Endothelial cell of umbilical vein (primary cell): ENCODE results near the gene RSBN1. TPM values are rescaled to one million over a fixed set of nuclear protein-coding genes. Genes with fewer than 3 reads are reported as not detected.

Experiments used
- BruUV-seq: library from RNA; stranded (reverse); fragments of 400-500 nt; replicated peaks from 2 replicates; lab custom pipeline; 2021; lab: Mats Ljungman, UMichigan
- CTCF ChIA-PET: fragments of 300-600, 350-600 bp; sonication (Branson Sonifier 250); formaldehyde crosslinking; loops from one replicate; lab custom pipeline; 2021; ENCODE audit warnings: antibody characterized with exemption, inconsistent platforms; lab: Charles Lee
- POLR2A ChIA-PET: fragments of 300-600, 350-600 bp; sonication (Branson Sonifier 250); formaldehyde crosslinking; loops from one replicate; lab custom pipeline; 2021; ENCODE audit warnings: antibody characterized with exemption, inconsistent platforms; lab: Charles Lee
- DNase-seq: peaks from one replicate; pipeline ENCODE4 v3.0.0-alpha.2; 2011; ENCODE audit warnings: low read depth, low spot score
- FAIRE-seq: peaks from 2 replicates; lab custom pipeline; 2011; peaks lifted over from hg19 to GRCh38; lab: Jason Lieb, UNC
- H2AFZ ChIP-seq: 2 replicates; pipeline ENCODE4 v1.6.0; 2012; ENCODE audit warnings: low read depth, low read length, control low read depth, inconsistent platforms
- H3K27ac ChIP-seq: 2 replicates; pipeline ENCODE4 v1.5.1; 2011; ENCODE audit warnings: low read depth, mild to moderate bottlenecking, control low read depth, low read length, moderate library complexity; ENCODE audit not compliant: insufficient read depth
- H3K27me3 ChIP-seq, 2 experiments: 2 replicates each; pipeline versions ENCODE4 v1.6.0 to v1.6.1; 2011; ENCODE audit warnings: low read length in 2 of 2, mixed read lengths in 1 of 2; ENCODE audit not compliant: control insufficient read depth in 2 of 2, insufficient read depth in 2 of 2
- H3K36me3 ChIP-seq, 2 experiments: 2 replicates in 1 of 2; 3 replicates in 1 of 2; pipeline ENCODE4 v1.5.1; 2011; ENCODE audit warnings: low read length in 2 of 2, mild to moderate bottlenecking in 1 of 2, moderate library complexity in 1 of 2; ENCODE audit not compliant: control insufficient read depth in 2 of 2, insufficient read depth in 2 of 2; ENCODE audit errors: extremely low read depth in 1 of 2
- H3K4me1 ChIP-seq: 3 replicates; pipeline ENCODE4 v1.5.1; 2011; ENCODE audit warnings: mild to moderate bottlenecking, low read length; ENCODE audit not compliant: control insufficient read depth, insufficient read depth; ENCODE audit errors: extremely low read depth
- H3K4me2 ChIP-seq: 2 replicates; pipeline ENCODE4 v1.6.1; 2011; ENCODE audit warnings: low read length, control low read depth, mixed read lengths; ENCODE audit not compliant: insufficient read depth
- H3K4me3 ChIP-seq, 3 experiments: fragments of 200-600 bp in 1 of 3; sonication (generic), shearing (Covaris generic) in 1 of 3; replicated peaks in 1 of 3; 2 replicates each; pipeline ENCODE4 v1.5.1; 2011 to 2016; ENCODE audit warnings: control low read depth in 3 of 3, low read length in 3 of 3, mild to moderate bottlenecking in 2 of 3, inconsistent platforms in 1 of 3, low read depth in 1 of 3, moderate library complexity in 1 of 3; ENCODE audit not compliant: insufficient read depth in 1 of 3
- H3K79me2 ChIP-seq: 2 replicates; pipeline ENCODE4 v1.6.0; 2012; ENCODE audit warnings: low read length, inconsistent platforms; ENCODE audit not compliant: control insufficient read depth, insufficient read depth
- H3K9ac ChIP-seq: replicated peaks from 2 replicates; pipeline ENCODE3; 2011; ENCODE audit warnings: low read length, control low read depth; ENCODE audit not compliant: insufficient read depth; ENCODE audit errors: extremely low read depth
- H3K9me1 ChIP-seq: replicated peaks from 3 replicates; pipeline ENCODE4 v1.6.0; 2011; ENCODE audit warnings: mild to moderate bottlenecking, low read length; ENCODE audit not compliant: control insufficient read depth, insufficient read depth; ENCODE audit errors: extremely low read depth
- H3K9me3 ChIP-seq: replicated peaks from 2 replicates; pipeline ENCODE4 v1.5.1; 2012; ENCODE audit warnings: low read length, inconsistent platforms; ENCODE audit not compliant: control insufficient read depth, insufficient read depth
- H4K20me1 ChIP-seq: replicated peaks from 2 replicates; pipeline ENCODE3; 2011; ENCODE audit warnings: mild to moderate bottlenecking, low read length; ENCODE audit not compliant: control insufficient read depth, insufficient read depth; ENCODE audit errors: extremely low read depth
- CTCF ChIP-seq, 2 donors: IDR thresholded peaks; 1 replicate in 1 of 2; 2 replicates in 1 of 2; pipeline ENCODE4 v1.5.1; 2011; ENCODE audit warnings: low read length in 2 of 2, mild to moderate bottlenecking in 2 of 2, moderate library complexity in 2 of 2, control low read depth in 1 of 2, inconsistent platforms in 1 of 2, low read depth in 1 of 2; ENCODE audit not compliant: insufficient read depth in 1 of 2; ENCODE audit errors: extremely low read depth in 1 of 2
- EZH2 ChIP-seq: IDR thresholded peaks from 2 replicates; pipeline ENCODE4 v1.6.1; 2012; ENCODE audit warnings: borderline replicate concordance, low read depth, mild to moderate bottlenecking, moderate library complexity, low read length, inconsistent platforms; ENCODE audit not compliant: severe bottlenecking
- FOS ChIP-seq: IDR thresholded peaks from 2 replicates; pipeline ENCODE4 v1.6.1; 2011; ENCODE audit warnings: mild to moderate bottlenecking, low read length, moderate library complexity, borderline replicate concordance; ENCODE audit not compliant: insufficient read depth
- GATA2 ChIP-seq: IDR thresholded peaks from 2 replicates; pipeline ENCODE4 v1.7.0; 2011; ENCODE audit warnings: low read depth, mild to moderate bottlenecking, moderate library complexity, mixed read lengths, low read length; ENCODE audit not compliant: insufficient read length, insufficient read depth
- JUN ChIP-seq: IDR thresholded peaks from 2 replicates; pipeline ENCODE4 v1.6.1; 2011; ENCODE audit warnings: borderline replicate concordance, low read depth; ENCODE audit not compliant: insufficient read length, insufficient read depth
- MAX ChIP-seq: IDR thresholded peaks from 2 replicates; pipeline ENCODE4 v1.6.1; 2011; ENCODE audit not compliant: insufficient read depth, insufficient read length
- MYC ChIP-seq: IDR thresholded peaks from one replicate; pipeline ENCODE4 v1.6.1; 2011; ENCODE audit warnings: mild to moderate bottlenecking, low read depth, low read length
- POLR2A ChIP-seq: IDR thresholded peaks from 2 replicates; pipeline ENCODE4 v1.6.1; 2012; ENCODE audit warnings: low read depth, mild to moderate bottlenecking, control low read depth, low read length
- POLR2AphosphoS5 ChIP-seq: IDR thresholded peaks from 2 replicates; pipeline ENCODE4 v1.6.1; 2012; ENCODE audit warnings: low read depth, mild to moderate bottlenecking, control low read depth, low read length, moderate library complexity; ENCODE audit not compliant: insufficient read depth
- dilution Hi-C: fragments of 300-500 bp; cut with MboI; formaldehyde crosslinking; loops from one replicate; pipeline ENCODE4 v1.15.0; 2019; ENCODE audit warnings: low sequenced_read_pairs; ENCODE audit not compliant: extremely low pct_ligation_motif_present
- intact Hi-C: fragments of 100-400 bp; cut with micrococcal nuclease; formaldehyde crosslinking; loops from one replicate; pipeline ENCODE4 v1.10.0; 2022
- polyA plus RNA-seq, 4 experiments: library from polyadenylated mRNA; depleted of rRNA in 3 of 4; stranded (reverse) in 3 of 4; unstranded in 1 of 4; fragments of >200 nt; gene quantifications; 2 replicates each; pipeline versions ENCODE4 v1.2.1 to v1.2.3, GENCODE V29; 2011 to 2012; ENCODE audit warnings: missing spikeins in 1 of 4
- total RNA-seq: library from RNA; stranded (reverse); gene quantifications from 2 replicates; pipeline ENCODE4 v1.2.3, GENCODE V29; 2021

The RSBN1 gene
- total and polyA plus RNA-seq, 2 donors (not counting 3 experiments of a cell fraction or from before 2014, with no cell fraction given) = 4.0 to 13.4 TPM

- CTCF ChIA-PET = no interaction called here
- Histone ChIP-seq H3K9me3 (no peaks in the 10 kb centered on the region), H3K4me2 (no peak overlapping the region), H3K4me1 (no peaks in the 10 kb centered on the region), H3K79me2 (peaks cover 1% of the 10 kb centered on the region), H3K27me3 (no peaks in the 10 kb centered on the region), H3K36me3 (peaks cover 3 to 13% of the 10 kb centered on the region in 2 experiments), H2AFZ (no peak overlapping the region), H3K9me1 (no peaks in the 10 kb centered on the region), H4K20me1 (no peaks in the 10 kb centered on the region), H3K27ac (no peak overlapping the region), H3K4me3 (no peak overlapping the region), H3K9ac (no peak overlapping the region)
- intact Hi-C loops = no loop called here
- BruUV-seq = no TSS peak
- POLR2A ChIA-PET = interaction anchor here (0.6 to 0.8 kb wide), 2 partner anchors 10 to 34 kb away, joined by 3 read pairs; no protein-coding TSS in a partner anchor
- dilution Hi-C loops = no loop called here
- no peak for FAIRE-seq
- no peak for DNase-seq
- TF ChIP-seq MYC (no peak), POLR2A (no peak), MAX (no peak), CTCF (IDR thresholded peaks at IDR 0.05; ENCODE audit: extremely low read depth in 1 of 2, insufficient read depth in 1 of 2, low read depth in 1 of 2, low read length in 2 of 2) (no peak)
Measured at GRCh38 chr1:113769601-113769970, 42.7 kb downstream of the RSBN1 start.

GRCh38 chr1:113768916-113769600, 43.2 kb downstream of the RSBN1 start:
- dilution Hi-C loops = no loop called here
- Histone ChIP-seq H3K27me3 (no peaks in the 10 kb centered on the region), H3K4me3 (no peak overlapping the region), H3K9ac (no peak overlapping the region), H3K79me2 (peaks cover 1% of the 10 kb centered on the region), H3K9me1 (no peaks in the 10 kb centered on the region), H3K4me2 (no peak overlapping the region), H3K36me3 (peaks cover 3 to 13% of the 10 kb centered on the region in 2 experiments), H2AFZ (no peak overlapping the region), H4K20me1 (no peaks in the 10 kb centered on the region), H3K27ac (no peak overlapping the region), H3K9me3 (no peaks in the 10 kb centered on the region), H3K4me1 (no peaks in the 10 kb centered on the region)
- ChIA-PET CTCF (interaction anchor here (1.0 kb wide), 1 partner anchor 12 kb away, joined by 3 read pairs; no protein-coding TSS in a partner anchor), POLR2A (interaction anchor here (0.6 kb wide), 1 partner anchor 35 kb away, joined by 3 read pairs; no protein-coding TSS in a partner anchor)
- intact Hi-C loops = no loop called here
- TF ChIP-seq POLR2AphosphoS5 (no peak), CTCF (IDR thresholded peaks at IDR 0.05; ENCODE audit: extremely low read depth in 1 of 2, insufficient read depth in 1 of 2, low read depth in 1 of 2, low read length in 2 of 2) (no peak), MYC (no peak), MAX (no peak), JUN (no peak), GATA2 (no peak), POLR2A (no peak), FOS (no peak), EZH2 (no peak)
- no peak for DNase-seq
- FAIRE-seq = no peak
- BruUV-seq = no TSS peak
